Smooth muscle cell (in vitro differentiated cells): ENCODE data around the gene DCHS2. TPM values are rescaled to one million over a fixed set of nuclear protein-coding genes. Genes with fewer than 3 reads are reported as not detected.

Experiments used
- DNase-seq: peaks from one replicate; lab custom pipeline; 2025; ENCODE audit not compliant: unreplicated experiment; lab: John Stamatoyannopoulos, UW
- H2AFZ ChIP-seq: fragments of 200-600 bp; sonication (generic); 2 replicates; pipeline ENCODE4 v1.6.0; 2016; ENCODE audit warnings: antibody characterized with exemption, low read depth, mild to moderate bottlenecking
- H3F3A ChIP-seq: fragments of 200-600 bp; sonication (generic); 2 replicates; pipeline ENCODE4 v1.6.0; 2017; ENCODE audit warnings: antibody characterized with exemption, low read depth
- H3K27ac ChIP-seq: fragments of 200-600 bp; sonication (generic); 2 replicates; pipeline ENCODE4 v1.5.1; 2016; ENCODE audit warnings: low read depth, mild to moderate bottlenecking
- H3K27me3 ChIP-seq: fragments of 200-600 bp; sonication (generic); 2 replicates; pipeline ENCODE4 v1.6.1; 2016; ENCODE audit warnings: low read depth, mild to moderate bottlenecking
- H3K36me3 ChIP-seq: fragments of 200-600 bp; sonication (generic); 2 replicates; pipeline ENCODE4 v1.5.1; 2016; ENCODE audit warnings: low read depth
- H3K4me1 ChIP-seq: fragments of 200-600 bp; sonication (generic); 2 replicates; pipeline ENCODE4 v1.5.1; 2016; ENCODE audit warnings: low read depth
- H3K4me2 ChIP-seq: fragments of 200-600 bp; sonication (generic); 2 replicates; pipeline ENCODE4 v1.6.0; 2016; ENCODE audit warnings: mild to moderate bottlenecking
- H3K4me3 ChIP-seq: fragments of 200-600 bp; sonication (generic); 2 replicates; pipeline ENCODE4 v1.5.1; 2016; ENCODE audit warnings: mild to moderate bottlenecking
- H3K79me2 ChIP-seq: fragments of 200-600 bp; sonication (generic); 2 replicates; pipeline ENCODE4 v1.6.0; 2016; ENCODE audit warnings: low read depth, mild to moderate bottlenecking
- H3K9ac ChIP-seq: fragments of 200-600 bp; sonication (generic); 2 replicates; pipeline ENCODE4 v1.6.0; 2016; ENCODE audit warnings: low read depth
- H3K9me3 ChIP-seq: fragments of 200-600 bp; sonication (generic); replicated peaks from 2 replicates; pipeline ENCODE4 v1.5.1; 2016; ENCODE audit warnings: low read depth
- H4K20me1 ChIP-seq: fragments of 200-600 bp; sonication (generic); 2 replicates; pipeline ENCODE4 v1.6.0; 2016; ENCODE audit warnings: low read depth
- CTCF ChIP-seq: fragments of 200-600 bp; sonication (generic); IDR thresholded peaks from 2 replicates; pipeline ENCODE4 v1.5.1; 2017; ENCODE audit warnings: borderline replicate concordance, mild to moderate bottlenecking, antibody characterized with exemption; ENCODE audit not compliant: insufficient read depth, poor library complexity, severe bottlenecking
- WGBS: methylation state at CpG from one replicate; pipeline ENCODE4 v1.1.7; 2016; ENCODE audit warnings: low lambda C conversion rate; 5-methylcytosine and 5-hydroxymethylcytosine counted together
- polyA plus RNA-seq: library from polyadenylated mRNA; unstranded; fragments of >200 nt; fragmentation: Nextera tagmentation; extraction: Ambion mirVana; gene quantifications from 2 replicates; pipeline ENCODE4 v1.2.1, GENCODE V29; 2016
- total RNA-seq: library from RNA; depleted of rRNA; stranded (reverse); fragments of >200 nt; gene quantifications from 2 replicates; pipeline ENCODE4 v1.2.3, GENCODE V29; 2014

Gene DCHS2
- total and polyA plus RNA-seq, 2 experiments from 2014 or later: 0.45 to 1.3 TPM

- Histone ChIP-seq H3K79me2 (no peaks in the 10 kb centered on the region), H2AFZ (no peak overlapping the region), H3K36me3 (no peaks in the 10 kb centered on the region), H3K4me3 (no peak overlapping the region), H3K27ac (no peak overlapping the region), H3K9ac (no peak overlapping the region), H3K9me3 (no peaks in the 10 kb centered on the region), H4K20me1 (no peaks in the 10 kb centered on the region), H3K27me3 (no peaks in the 10 kb centered on the region), H3F3A (no peaks in the 10 kb centered on the region), H3K4me2 (no peak overlapping the region), H3K4me1 (no peaks in the 10 kb centered on the region)
- DNase-seq: no peak
- 67% methylated on average over 6 of the region's 6 CpGs for WGBS
- TF ChIP-seq CTCF: no peak
Measured at GRCh38 chr4:154184238-154184637, 307.4 kb downstream of the DCHS2 start.

- no peak overlapping the region for H2AFZ ChIP-seq
Measured at GRCh38 chr4:154183264-154183663, 308.3 kb downstream of the DCHS2 start.

More at GRCh38 chr4:154183264-154183663, 308.3 kb downstream of the DCHS2 start:
- Histone ChIP-seq H3K4me3 (no peak overlapping the region), H3F3A (no peaks in the 10 kb centered on the region), H3K4me1 (no peaks in the 10 kb centered on the region), H4K20me1 (no peaks in the 10 kb centered on the region), H3K79me2 (no peaks in the 10 kb centered on the region), H3K36me3 (no peaks in the 10 kb centered on the region), H3K4me2 (no peak overlapping the region), H3K9ac (no peak overlapping the region), H3K27ac (no peak overlapping the region), H3K27me3 (no peaks in the 10 kb centered on the region), H3K9me3 (no peaks in the 10 kb centered on the region)
- WGBS: 100% methylated on average over 1 of the region's 1 CpG
- TF ChIP-seq CTCF: no peak
- no peak for DNase-seq

Other genes starting within 250 kb of the DCHS2 start
- gene PLRG1, start 58.6 kb upstream of the DCHS2 start, total RNA-seq: 88.1 and 138 TPM in 2 replicates
- gene PLRG1, start 58.6 kb upstream of the DCHS2 start, polyA plus RNA-seq: 66.2 and 66.4 TPM in 2 replicates
- not detected in 2 replicates for gene FGB, start 71.2 kb upstream of the DCHS2 start, total RNA-seq
- 1.1 and 1.3 TPM in 2 replicates for gene FGB, start 71.2 kb upstream of the DCHS2 start, polyA plus RNA-seq
- gene FGA, start 98.9 kb upstream of the DCHS2 start, total RNA-seq: 0.04 TPM in 1 of 2 replicates, not detected in the other
- 0.21 and 0.41 TPM in 2 replicates for gene FGA, start 98.9 kb upstream of the DCHS2 start, polyA plus RNA-seq
- not detected in 2 replicates for gene FGG, start 120.9 kb upstream of the DCHS2 start, total RNA-seq
- gene FGG, start 120.9 kb upstream of the DCHS2 start, polyA plus RNA-seq: 0.77 and 1.1 TPM in 2 replicates